Measurements from ENCODE around the gene ZAP70.

GRCh38 chr2:97770445-97770844 lies 57.1 kb downstream of the ZAP70 start:
- TF ChIP-seq EZH2 (IDR thresholded peaks at IDR 0.05; ENCODE audit: low read length, missing control alignments) (no peak), CTCF (conservative IDR thresholded peaks at IDR 0.05 in 1 of 2, IDR thresholded peaks at IDR 0.05 in 1 of 2; ENCODE audit: low read depth in 1 of 2, low read length in 2 of 2) (no peak)

Data from fibroblast of lung (primary cell).